ENCODE data around the gene ABCC8.

ABCC8 gene

GRCh38 chr11:17423533-17424310 is 52.9 kb downstream of the ABCC8 start:
- no peak for DNase-seq

GRCh38 chr11:17421781-17422180 is 54.9 kb downstream of the ABCC8 start:
- DNase-seq = no peak

GRCh38 chr11:17418444-17419081 is 58.1 kb downstream of the ABCC8 start:
- DNase-seq = no peak

- no peak for DNase-seq
These were observed 60.2 kb downstream of the ABCC8 start for GRCh38 chr11:17416492-17416891.

GRCh38 chr11:17415523-17416104 is 61.0 kb downstream of the ABCC8 start:
- DNase-seq = no peak

- DNase-seq = no peak
These were observed 61.7 kb downstream of the ABCC8 start for GRCh38 chr11:17414992-17415391.

GRCh38 chr11:17414317-17414737 is 62.3 kb downstream of the ABCC8 start:
- DNase-seq = no peak

GRCh38 chr11:17413414-17414316 is 63.0 kb downstream of the ABCC8 start:
- no peak for DNase-seq

- no peak for DNase-seq
These were observed 64.0 kb downstream of the ABCC8 start for GRCh38 chr11:17412488-17413180.

GRCh38 chr11:17411418-17411817 is 65.2 kb downstream of the ABCC8 start:
- no peak for DNase-seq

GRCh38 chr11:17410606-17411379 is 65.9 kb downstream of the ABCC8 start:
- no peak for DNase-seq

- DNase-seq = no peak
These were observed 68.0 kb downstream of the ABCC8 start for GRCh38 chr11:17408641-17409040.

GRCh38 chr11:17408026-17408425 is 68.6 kb downstream of the ABCC8 start:
- no peak for DNase-seq

- no peak for DNase-seq
These were observed 69.1 kb downstream of the ABCC8 start for GRCh38 chr11:17407575-17407974.

- DNase-seq = no peak
These were observed 69.9 kb downstream of the ABCC8 start for GRCh38 chr11:17406818-17407149.

GRCh38 chr11:17406082-17406817 is 70.4 kb downstream of the ABCC8 start:
- DNase-seq = no peak

GRCh38 chr11:17405232-17406005 is 71.2 kb downstream of the ABCC8 start:
- no peak for DNase-seq

- DNase-seq = no peak
These were observed 72.5 kb downstream of the ABCC8 start for GRCh38 chr11:17403980-17404759.

- no peak for DNase-seq
These were observed 74.2 kb downstream of the ABCC8 start for GRCh38 chr11:17402486-17402885.
